GM21367 (cell line): Measurements from ENCODE around the gene MSRB3.

Experiments used
- ATAC-seq: cut with Tn5 transposase; IDR thresholded peaks from one replicate; pipeline ENCODE4 v1.9.1; 2021; ENCODE audit not compliant: unreplicated experiment

Gene MSRB3

DNA sequence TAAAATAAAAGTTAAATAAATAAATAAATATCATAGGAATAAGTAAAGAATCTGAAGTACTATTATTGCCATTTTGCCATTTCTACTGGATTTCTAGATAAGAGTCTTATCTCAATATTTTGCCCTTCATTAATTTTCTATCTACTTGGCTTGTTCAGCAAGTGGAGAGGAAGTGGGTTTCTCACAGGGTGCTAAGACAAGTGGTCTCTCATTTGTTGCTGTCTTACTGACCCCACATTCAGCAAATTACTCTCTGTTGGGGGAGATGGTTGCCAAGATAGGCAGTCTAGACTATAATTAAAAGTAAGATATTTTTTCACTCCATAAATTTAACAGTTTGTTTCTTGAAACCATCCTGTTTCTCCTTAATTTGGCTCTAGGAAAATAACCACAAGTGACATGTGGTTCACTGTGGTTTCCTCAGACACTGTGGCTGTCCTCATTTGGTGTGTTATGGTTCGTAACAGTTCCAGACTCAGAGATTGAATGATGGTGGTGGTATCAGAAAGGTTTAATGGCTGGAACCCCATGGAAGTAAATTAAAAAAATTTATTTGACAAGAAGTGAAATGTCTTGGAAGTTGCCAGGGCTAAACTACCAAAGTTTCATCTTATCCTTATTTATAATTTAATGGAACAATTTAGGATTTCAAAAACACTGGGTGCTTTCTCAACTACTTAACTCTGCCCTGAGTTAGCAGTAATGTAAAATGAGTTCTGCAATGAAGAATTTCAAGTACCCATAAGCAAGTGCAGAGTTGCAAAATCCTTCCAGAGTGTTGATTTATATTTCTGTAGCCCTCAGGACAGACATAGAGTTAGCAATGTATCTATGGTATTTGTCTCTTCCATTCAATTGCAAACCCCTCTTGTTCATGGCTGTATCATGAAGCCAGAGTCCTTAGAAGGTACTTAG, 214.8 kb downstream of the MSRB3 start:
- ATAC-seq, result no peak

DNA sequence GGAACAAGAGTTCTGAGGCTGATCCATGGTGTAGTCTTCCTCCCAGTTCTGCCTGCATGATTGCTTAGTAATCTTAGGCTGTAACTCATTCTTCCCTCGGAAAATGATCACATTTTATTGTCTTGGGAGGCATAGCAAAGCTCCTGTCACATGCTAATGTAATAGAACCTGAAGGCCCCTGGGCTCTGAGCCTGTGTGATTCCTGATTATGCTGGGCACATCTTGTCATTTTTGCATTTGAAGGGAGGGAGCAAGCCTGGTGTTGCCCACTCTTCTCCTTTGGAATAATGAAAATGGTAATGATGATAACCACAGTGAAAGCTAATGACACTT, 215.4 kb downstream of the MSRB3 start:
- ATAC-seq, result no peak

- no peak for ATAC-seq
Measured at GRCh38 chr12:65494537-65494936, 216.1 kb downstream of the MSRB3 start.

- ATAC-seq, result no peak
Measured at GRCh38 chr12:65495233-65495632, 216.8 kb downstream of the MSRB3 start.

DNA sequence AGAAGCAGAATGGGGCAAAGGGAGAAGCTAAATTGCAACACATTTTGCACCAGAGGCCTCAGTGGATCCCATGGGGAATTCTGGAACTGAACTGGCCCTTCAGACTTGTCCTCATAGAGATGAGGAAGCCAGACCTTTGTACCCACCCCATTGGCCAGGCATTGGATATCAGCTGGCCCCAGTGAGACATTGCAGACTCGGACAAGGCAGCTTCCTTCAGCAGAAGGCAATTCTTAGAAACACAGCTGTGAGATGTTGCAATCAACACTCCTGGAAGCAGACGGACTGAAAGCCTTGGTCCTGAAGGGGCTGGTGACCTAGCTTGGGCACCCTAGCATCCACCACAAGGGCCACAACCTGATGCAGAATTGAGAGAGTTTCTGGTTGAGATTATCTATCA, 218.1 kb downstream of the MSRB3 start:
- no peak for ATAC-seq

- ATAC-seq, result no peak
Measured at GRCh38 chr12:65497660-65498059, 219.2 kb downstream of the MSRB3 start.

GRCh38 chr12:65499167-65499566, 220.7 kb downstream of the MSRB3 start:
- ATAC-seq, result no peak

GRCh38 chr12:65500091-65500900, 221.8 kb downstream of the MSRB3 start:
- ATAC-seq, result no peak

GRCh38 chr12:65501093-65501621, 222.7 kb downstream of the MSRB3 start:
- ATAC-seq, result no peak

GRCh38 chr12:65501935-65502334, 223.5 kb downstream of the MSRB3 start:
- no peak for ATAC-seq

DNA sequence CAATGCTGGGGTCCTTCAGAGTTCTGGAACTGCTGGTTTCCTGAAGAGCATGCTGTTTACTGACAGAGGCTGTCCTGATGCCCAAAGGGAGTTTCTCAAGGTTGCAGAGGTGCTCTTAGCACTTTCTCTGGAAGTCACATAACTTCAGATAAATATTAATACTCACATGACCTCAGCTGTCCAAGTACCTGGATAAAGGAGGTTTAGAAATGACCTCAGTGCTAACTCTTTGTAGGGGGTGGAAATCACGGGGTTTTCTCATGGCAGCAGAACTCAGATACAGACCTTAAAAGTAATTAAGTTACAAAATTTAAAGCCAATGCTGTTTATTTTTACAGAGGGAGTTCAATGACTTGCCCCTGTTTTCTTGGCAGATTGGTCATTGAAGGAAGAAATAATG, 225.9 kb downstream of the MSRB3 start:
- no peak for ATAC-seq

GRCh38 chr12:65505386-65506121, 227.1 kb downstream of the MSRB3 start:
- ATAC-seq, result no peak

DNA sequence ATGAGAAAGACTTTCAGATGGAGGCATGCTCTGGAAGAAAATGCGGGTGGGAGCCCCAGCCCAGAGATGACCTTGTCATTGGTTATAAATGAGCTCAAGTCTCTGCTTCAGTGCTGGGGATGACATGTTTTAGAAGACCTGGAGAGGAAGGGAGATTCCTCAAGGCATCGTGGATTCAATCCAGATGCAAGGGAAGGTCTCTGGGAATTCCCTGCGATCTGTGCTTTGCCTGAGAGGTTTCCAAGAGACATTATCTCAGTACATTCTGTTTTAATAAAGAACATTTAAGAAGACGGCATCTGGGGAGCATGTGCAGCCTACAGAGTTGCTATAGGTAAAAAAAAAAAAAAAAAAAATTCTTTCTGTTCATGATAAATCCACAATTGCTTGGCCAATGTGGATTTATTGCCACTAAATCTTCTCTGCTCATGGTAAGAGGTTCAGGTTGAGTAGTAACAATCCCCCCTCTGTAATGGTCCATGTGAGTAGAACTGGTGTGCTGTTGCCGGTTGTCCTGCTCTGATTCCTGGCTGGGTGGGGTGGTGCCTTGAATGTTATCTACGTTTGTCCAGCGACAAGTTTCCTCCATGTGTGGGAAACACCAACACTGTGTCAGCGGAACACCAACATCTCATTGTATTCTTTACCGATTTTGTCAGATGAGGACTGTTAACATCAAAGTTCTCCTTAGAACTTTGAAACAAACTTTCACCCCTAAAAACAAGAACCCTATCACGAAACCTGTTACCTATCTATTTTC, 230.0 kb downstream of the MSRB3 start:
- no peak for ATAC-seq

- no peak for ATAC-seq
Measured at GRCh38 chr12:65510007-65510406, 231.5 kb downstream of the MSRB3 start.

GRCh38 chr12:65510584-65511050, 232.1 kb downstream of the MSRB3 start:
- ATAC-seq, result no peak

GRCh38 chr12:65511134-65511834, 232.8 kb downstream of the MSRB3 start:
- ATAC-seq, result no peak

GRCh38 chr12:65511912-65512311, 233.4 kb downstream of the MSRB3 start:
- ATAC-seq, result no peak
